Panc1 (cell line): ENCODE data around the gene S100A16. TPM values are rescaled to one million over a fixed set of nuclear protein-coding genes. Genes with fewer than 3 reads are reported as not detected.

Experiments used
- ATAC-seq: fragments of 200-7000 bp; cut with Tn5 transposase; 2 replicates; pipeline ENCODE4 v1.9.1; 2020; ENCODE audit warnings: mild to moderate bottlenecking, moderate library complexity
- BruUV-seq: library from RNA; stranded (reverse); fragments of 400-500 nt; replicated peaks from 2 replicates; lab custom pipeline; 2021; lab: Mats Ljungman, UMichigan
- CTCF ChIA-PET: fragments of 300-600 bp; sonication (Branson Sonifier 250); formaldehyde crosslinking; loops from one replicate; lab custom pipeline; 2022; ENCODE audit warnings: antibody characterized with exemption; lab: Charles Lee
- POLR2A ChIA-PET: fragments of 300-600 bp; sonication (Branson Sonifier 250); formaldehyde crosslinking; loops from one replicate; lab custom pipeline; 2022; ENCODE audit warnings: antibody characterized with exemption; lab: Charles Lee
- DNase-seq: peaks from one replicate; pipeline ENCODE4 v3.0.0-alpha.2; 2010; ENCODE audit warnings: low read depth, low spot score
- H3K27ac ChIP-seq: 2 replicates; pipeline ENCODE4 v1.5.1; 2011; ENCODE audit warnings: mild to moderate bottlenecking, low read length, inconsistent platforms
- H3K27me3 ChIP-seq: fragments of 200-500 bp; sonication (Bioruptor generic); 2 replicates; pipeline ENCODE4 v1.6.0; 2014; ENCODE audit warnings: low read length, inconsistent platforms; ENCODE audit not compliant: control insufficient read depth, insufficient read depth
- H3K36me3 ChIP-seq: fragments of 200-500 bp; sonication (Bioruptor generic); 2 replicates; pipeline ENCODE4 v1.5.1; 2014; ENCODE audit warnings: inconsistent platforms, mild to moderate bottlenecking, low read length, moderate library complexity; ENCODE audit not compliant: control insufficient read depth, insufficient read depth
- H3K4me1 ChIP-seq: 2 replicates; pipeline ENCODE4 v1.5.1; 2011; ENCODE audit warnings: inconsistent platforms, mild to moderate bottlenecking, low read length, moderate library complexity; ENCODE audit not compliant: control insufficient read depth, insufficient read depth
- H3K4me3 ChIP-seq, 2 experiments: 2 replicates each; pipeline ENCODE4 v1.5.1; 2011 to 2012; ENCODE audit warnings: low read depth in 2 of 2, low read length in 2 of 2, mild to moderate bottlenecking in 2 of 2, inconsistent platforms in 1 of 2, moderate library complexity in 1 of 2
- H3K9me3 ChIP-seq: fragments of 200-500 bp; sonication (Bioruptor generic); 2 replicates; pipeline ENCODE4 v1.5.1; 2014; ENCODE audit warnings: low read depth, mild to moderate bottlenecking, inconsistent platforms, low read length, moderate library complexity; ENCODE audit not compliant: control insufficient read depth, insufficient read depth
- CTCF ChIP-seq: fragments of 450-650 bp; IDR thresholded peaks from 2 replicates; pipeline ENCODE4 v1.5.1; 2017; ENCODE audit warnings: mild to moderate bottlenecking
- POLR2AphosphoS5 ChIP-seq: IDR thresholded peaks from 2 replicates; pipeline ENCODE4 v1.6.1; 2012; ENCODE audit warnings: mild to moderate bottlenecking, low read depth, low read length, moderate library complexity
- REST ChIP-seq, 2 experiments: IDR thresholded peaks; 2 replicates each; pipeline ENCODE4 v1.6.1; 2011 to 2012; ENCODE audit warnings: low read depth in 2 of 2, control low read depth in 1 of 2, low read length in 1 of 2, mild to moderate bottlenecking in 1 of 2, moderate library complexity in 1 of 2; ENCODE audit not compliant: insufficient read depth in 1 of 2
- SIN3A ChIP-seq: IDR thresholded peaks from 2 replicates; pipeline ENCODE4 v1.6.1; 2012; ENCODE audit warnings: low read depth, mild to moderate bottlenecking, low read length, moderate library complexity, borderline replicate concordance; ENCODE audit not compliant: insufficient read depth
- TCF7L2 ChIP-seq: IDR thresholded peaks from 2 replicates; pipeline ENCODE4 v1.6.1; 2011; ENCODE audit warnings: mild to moderate bottlenecking, low read depth, low read length, inconsistent platforms
- in situ Hi-C: cut with HindIII; loops from 2 replicates; pipeline ENCODE4 v1.10.0; 2016; ENCODE audit warnings: low sequenced_read_pairs, low pct_unique_long_range_greater_than_20kb
- intact Hi-C: fragments of 100-400 bp; cut with micrococcal nuclease; formaldehyde crosslinking; loops from one replicate; pipeline ENCODE4 v1.10.0; 2022; ENCODE audit not compliant: unreplicated experiment
- total RNA-seq: library from RNA; stranded (reverse); gene quantifications from one replicate; pipeline ENCODE4 v1.2.1, GENCODE V29; 2021; ENCODE audit not compliant: unreplicated experiment

The S100A16 gene
- total RNA-seq, 1 experiment from 2014 or later, result 61.6 TPM

- Histone ChIP-seq H3K4me1 (peaks cover 56% of the 10 kb centered on the region), H3K4me3 (peak overlapping the region in 1 of 2 experiments; percentile 18; a peak in 1 of 4 replicates), H3K36me3 (no peaks in the 10 kb centered on the region), H3K27ac (peak overlapping the region; percentile 100), H3K9me3 (no peaks in the 10 kb centered on the region), H3K27me3 (no peaks in the 10 kb centered on the region)
- DNase-seq (peak; percentile 94), ATAC-seq (peak; percentile 90)
- ChIA-PET POLR2A (interaction anchor here (0.6 to 2.0 kb wide), 4 partner anchors 22 to 71 kb away, joined by 3 to 9 read pairs (median 3); partner anchors contain the start of gene CHTOP), CTCF (interaction anchor here (0.6 to 1.6 kb wide), 6 partner anchors 22 to 56 kb away, joined by 4 to 7 read pairs (median 6); partner anchors contain the start of gene S100A6)
- in situ Hi-C loops (no loop called here), intact Hi-C loops (no loop called here)
- TF ChIP-seq TCF7L2, result no peak
- peak; percentile 91 for TF ChIP-seq POLR2AphosphoS5
- no peak for TF ChIP-seq CTCF
- TF ChIP-seq REST (IDR thresholded peaks at IDR 0.05; ENCODE audit: insufficient read depth in 1 of 2, low read depth in 2 of 2, low read length in 1 of 2), result no peak
- peak; percentile 74; the same call in 1 of the 2 replicates for TF ChIP-seq SIN3A
- BruUV-seq, result TSS peak; percentile 99
Observed at GRCh38 chr1:153566414-153567371, 46.2 kb downstream of the S100A16 start.

- ChIA-PET POLR2A (interaction anchor here (0.5 to 2.0 kb wide), 7 partner anchors 21 to 1585 kb away, joined by 3 to 9 read pairs (median 3); partner anchors contain the start of gene CHTOP), CTCF (interaction anchor here (0.6 to 1.6 kb wide), 6 partner anchors 21 to 55 kb away, joined by 4 to 7 read pairs (median 6); partner anchors contain the start of gene S100A6)
- in situ Hi-C loops, result no loop called here
Observed at GRCh38 chr1:153565529-153566374, 47.2 kb downstream of the S100A16 start, which contains the start of gene S100A2. Gene S100A2 (minus strand): TSS chr1:153565844. CDS start chr1:153563877, 1,967 bp downstream.

More at GRCh38 chr1:153565529-153566374, 47.2 kb downstream of the S100A16 start, which contains the start of gene S100A2:
- no TSS peak for BruUV-seq
- no peaks in the 10 kb centered on the region for H3K27me3 ChIP-seq
- TF ChIP-seq SIN3A (no peak), TCF7L2 (no peak), POLR2AphosphoS5 (peak; percentile 26; the same call in 1 of the 2 replicates)
- H3K36me3 ChIP-seq, result no peaks in the 10 kb centered on the region
- no peak within 1 kb of the TSS for H3K4me3 ChIP-seq
- peak within 1 kb of the TSS; percentile 100 for H3K27ac ChIP-seq
- ATAC-seq (peak; percentile 66), DNase-seq (peak; percentile 85)
- no peaks in the 10 kb centered on the region for H3K9me3 ChIP-seq
- peaks cover 56% of the 10 kb centered on the region for H3K4me1 ChIP-seq
- intact Hi-C loops, result no loop called here
